Parathyroid adenoma (tissue), 2 donors: ENCODE measurements around the gene F13A1.

ENCODE experiments used
- H2AFZ ChIP-seq: fragments of 300-600 bp; sonication (generic); one replicate; pipeline ENCODE4 v1.7.0; 2017; ENCODE audit warnings: antibody characterized with exemption, mild to moderate bottlenecking
- H3K27ac ChIP-seq: fragments of 300-600 bp; sonication (generic); one replicate; pipeline ENCODE4 v1.7.0; 2017
- H3K27me3 ChIP-seq: fragments of 300-600 bp; sonication (generic); one replicate; pipeline ENCODE4 v1.7.0; 2017; ENCODE audit warnings: low read length; ENCODE audit not compliant: control insufficient read depth, insufficient read depth
- H3K36me3 ChIP-seq: fragments of 300-600 bp; sonication (generic); one replicate; pipeline ENCODE4 v1.7.0; 2017; ENCODE audit warnings: low read length; ENCODE audit not compliant: control insufficient read depth, insufficient read depth
- H3K4me1 ChIP-seq: fragments of 300-600 bp; sonication (generic); one replicate; pipeline ENCODE4 v1.7.0; 2017; ENCODE audit warnings: control low read depth
- H3K4me2 ChIP-seq: fragments of 300-600 bp; sonication (generic); one replicate; pipeline ENCODE4 v1.7.0; 2017; ENCODE audit warnings: low read length
- H3K4me3 ChIP-seq: fragments of 300-600 bp; sonication (generic); one replicate; pipeline ENCODE4 v1.7.0; 2017; ENCODE audit warnings: low read depth, low read length
- H3K79me2 ChIP-seq: fragments of 300-600 bp; sonication (generic); one replicate; pipeline ENCODE4 v1.7.0; 2017; ENCODE audit warnings: control low read depth
- H3K9ac ChIP-seq: fragments of 300-600 bp; sonication (generic); one replicate; pipeline ENCODE4 v1.7.0; 2017; ENCODE audit warnings: mild to moderate bottlenecking
- H3K9me3 ChIP-seq: fragments of 300-600 bp; sonication (generic); one replicate; pipeline ENCODE4 v1.7.0; 2017; ENCODE audit warnings: low read length; ENCODE audit not compliant: control insufficient read depth
- TF ChIP-seq, protein P1 (sequence below): fragments of 300-600 bp; sonication (generic); IDR thresholded peaks from one replicate; pipeline ENCODE4 v1.7.0; 2017; ENCODE audit warnings: antibody characterized with exemption, mild to moderate bottlenecking
- donor health status: primary hyperparathyroidism.

The F13A1 gene

DNA sequence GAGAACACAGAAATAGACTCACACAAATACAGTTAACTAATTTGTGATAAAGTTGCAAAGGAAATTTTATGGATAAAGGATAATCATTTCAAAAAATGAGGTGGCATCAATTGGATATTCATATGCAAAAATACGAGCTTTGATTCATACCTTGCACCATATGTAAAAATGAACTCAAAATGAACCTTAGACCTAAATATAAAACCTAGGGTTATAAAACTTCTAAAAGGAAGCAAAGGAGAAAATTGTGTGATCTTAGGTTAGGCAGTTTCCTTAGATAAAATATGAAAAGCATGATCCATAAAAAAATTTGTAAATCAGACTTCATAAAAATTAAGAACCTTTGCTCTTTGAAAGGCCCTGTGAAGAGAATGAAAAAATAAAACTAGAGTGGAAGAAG, 85.5 kb downstream of the F13A1 start:
- no peak overlapping the region for H3K27ac ChIP-seq
- no peak overlapping the region for H2AFZ ChIP-seq
- TF ChIP-seq, protein P1, sequence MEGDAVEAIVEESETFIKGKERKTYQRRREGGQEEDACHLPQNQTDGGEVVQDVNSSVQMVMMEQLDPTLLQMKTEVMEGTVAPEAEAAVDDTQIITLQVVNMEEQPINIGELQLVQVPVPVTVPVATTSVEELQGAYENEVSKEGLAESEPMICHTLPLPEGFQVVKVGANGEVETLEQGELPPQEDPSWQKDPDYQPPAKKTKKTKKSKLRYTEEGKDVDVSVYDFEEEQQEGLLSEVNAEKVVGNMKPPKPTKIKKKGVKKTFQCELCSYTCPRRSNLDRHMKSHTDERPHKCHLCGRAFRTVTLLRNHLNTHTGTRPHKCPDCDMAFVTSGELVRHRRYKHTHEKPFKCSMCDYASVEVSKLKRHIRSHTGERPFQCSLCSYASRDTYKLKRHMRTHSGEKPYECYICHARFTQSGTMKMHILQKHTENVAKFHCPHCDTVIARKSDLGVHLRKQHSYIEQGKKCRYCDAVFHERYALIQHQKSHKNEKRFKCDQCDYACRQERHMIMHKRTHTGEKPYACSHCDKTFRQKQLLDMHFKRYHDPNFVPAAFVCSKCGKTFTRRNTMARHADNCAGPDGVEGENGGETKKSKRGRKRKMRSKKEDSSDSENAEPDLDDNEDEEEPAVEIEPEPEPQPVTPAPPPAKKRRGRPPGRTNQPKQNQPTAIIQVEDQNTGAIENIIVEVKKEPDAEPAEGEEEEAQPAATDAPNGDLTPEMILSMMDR = no peak
- H3K27me3 ChIP-seq = no peaks in the 10 kb centered on the region
- no peaks in the 10 kb centered on the region for H3K79me2 ChIP-seq
- no peak overlapping the region for H3K4me3 ChIP-seq
- H3K9me3 ChIP-seq = no peaks in the 10 kb centered on the region
- H3K4me2 ChIP-seq = no peak overlapping the region
- H3K9ac ChIP-seq = no peak overlapping the region
- H3K36me3 ChIP-seq = no peaks in the 10 kb centered on the region
- H3K4me1 ChIP-seq = no peaks in the 10 kb centered on the region

DNA sequence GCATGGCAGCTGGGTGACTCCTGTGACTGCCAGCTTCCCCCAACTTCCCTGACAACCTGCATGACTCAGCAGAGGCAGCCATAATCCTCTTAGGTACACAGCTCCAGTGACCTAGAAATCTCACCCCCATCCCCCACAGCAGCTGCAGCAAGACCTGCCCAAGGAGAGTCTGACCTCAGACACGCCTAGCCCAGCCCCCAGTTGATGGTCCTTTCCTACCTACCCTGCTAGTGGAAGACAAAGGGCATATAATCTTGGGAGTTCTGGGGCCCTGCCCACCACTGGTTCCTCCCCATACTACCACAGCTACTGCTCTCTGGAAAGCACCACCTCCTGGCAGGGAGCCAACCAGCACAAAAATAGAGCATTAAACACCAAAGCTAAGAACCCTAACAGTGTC, 90.2 kb downstream of the F13A1 start:
- Histone ChIP-seq H3K27me3 (no peaks in the 10 kb centered on the region), H3K4me3 (no peak overlapping the region), H3K79me2 (no peaks in the 10 kb centered on the region), H3K4me2 (no peak overlapping the region), H3K27ac (no peak overlapping the region), H3K36me3 (no peaks in the 10 kb centered on the region), H3K9ac (no peak overlapping the region), H3K4me1 (no peaks in the 10 kb centered on the region), H2AFZ (no peak overlapping the region), H3K9me3 (no peaks in the 10 kb centered on the region)
- TF ChIP-seq, protein P1 = no peak

DNA sequence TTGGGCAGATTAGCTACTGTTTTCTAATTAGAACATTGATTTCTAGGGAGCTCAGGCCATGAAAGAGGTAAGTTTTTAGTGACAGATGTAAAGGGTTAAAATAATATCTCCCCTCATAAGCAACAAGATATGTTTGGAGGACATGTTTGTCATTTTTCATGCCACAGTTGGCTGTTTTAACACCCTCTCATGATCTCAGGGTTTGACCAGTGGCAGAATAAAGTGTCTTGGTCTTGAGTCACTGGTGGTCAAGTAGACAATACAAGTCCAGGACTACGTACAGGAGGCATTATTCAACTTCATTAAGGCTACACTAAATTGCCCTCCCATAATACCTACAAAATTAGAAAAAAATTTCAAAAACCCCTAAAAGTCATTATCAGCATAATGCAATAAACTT, 92.6 kb downstream of the F13A1 start:
- no peaks in the 10 kb centered on the region for H3K79me2 ChIP-seq
- H3K9ac ChIP-seq = no peak overlapping the region
- H3K36me3 ChIP-seq = no peaks in the 10 kb centered on the region
- H3K27me3 ChIP-seq = no peaks in the 10 kb centered on the region
- H2AFZ ChIP-seq = no peak overlapping the region
- no peak overlapping the region for H3K4me3 ChIP-seq
- TF ChIP-seq, protein P1 = no peak
- H3K4me1 ChIP-seq = no peaks in the 10 kb centered on the region
- H3K27ac ChIP-seq = no peak overlapping the region
- no peak overlapping the region for H3K4me2 ChIP-seq
- H3K9me3 ChIP-seq = no peaks in the 10 kb centered on the region

- no peak overlapping the region for H2AFZ ChIP-seq
- no peaks in the 10 kb centered on the region for H3K79me2 ChIP-seq
- TF ChIP-seq, protein P1 = no peak
- H3K4me2 ChIP-seq = no peak overlapping the region
- no peak overlapping the region for H3K27ac ChIP-seq
- no peak overlapping the region for H3K9ac ChIP-seq
- H3K36me3 ChIP-seq = no peaks in the 10 kb centered on the region
- no peak overlapping the region for H3K4me3 ChIP-seq
- H3K9me3 ChIP-seq = no peaks in the 10 kb centered on the region
- no peaks in the 10 kb centered on the region for H3K4me1 ChIP-seq
- no peaks in the 10 kb centered on the region for H3K27me3 ChIP-seq
Measured at GRCh38 chr6:6225885-6226529, 94.5 kb downstream of the F13A1 start.

- H3K9ac ChIP-seq = no peak overlapping the region
- TF ChIP-seq, protein P1 = no peak
- no peaks in the 10 kb centered on the region for H3K36me3 ChIP-seq
- H3K4me2 ChIP-seq = no peak overlapping the region
- H3K9me3 ChIP-seq = no peaks in the 10 kb centered on the region
- no peaks in the 10 kb centered on the region for H3K79me2 ChIP-seq
- no peak overlapping the region for H2AFZ ChIP-seq
- H3K27me3 ChIP-seq = no peaks in the 10 kb centered on the region
- no peak overlapping the region for H3K4me3 ChIP-seq
- no peaks in the 10 kb centered on the region for H3K4me1 ChIP-seq
- no peak overlapping the region for H3K27ac ChIP-seq
Measured at GRCh38 chr6:6224933-6225486, 95.5 kb downstream of the F13A1 start.
